ENCODE results near the gene PRR9. TPM values are rescaled to one million over a fixed set of nuclear protein-coding genes. Genes with fewer than 3 reads are reported as not detected.
"Not testable (repeated sequence)": the region's sequence is repeated elsewhere in the genome, so short reads cannot be mapped to it uniquely, and the experiment has no call there.

Gene PRR9
- not detected for total RNA-seq

DNA sequence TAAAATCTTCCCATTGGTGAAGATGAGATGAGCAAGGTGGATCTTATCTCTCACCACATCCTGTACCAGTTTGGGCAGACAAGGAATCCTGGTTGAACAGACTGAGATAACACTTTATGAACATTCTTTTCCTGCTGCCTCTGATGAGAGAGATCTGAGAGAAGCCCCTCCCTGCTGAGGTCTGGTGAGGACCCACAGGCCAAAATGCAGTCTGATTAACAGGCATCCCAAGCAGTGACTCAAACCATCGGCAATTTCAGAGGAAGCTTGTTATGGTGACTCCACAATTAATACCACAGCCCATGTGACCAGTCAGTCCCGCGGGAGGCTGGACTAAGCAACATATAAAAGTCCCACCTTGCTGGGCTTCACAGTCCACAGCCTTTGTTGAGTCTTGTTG, at the start of gene PRR9:
Gene PRR9, plus strand, starts transcription at position 373 of the 400 bp plus-strand sequence. CDS start 561 bp downstream, outside the sequence.
- H3K9me3 ChIP-seq, result no peaks in the 10 kb centered on the region
- H3K4me1 ChIP-seq, result no peaks in the 10 kb centered on the region
- no peak for DNase-seq
- H3K9ac ChIP-seq (ENCODE audit: low read depth in 2 of 2, low read length in 2 of 2), result no peak within 1 kb of the TSS
- no peak within 1 kb of the TSS for H3K27ac ChIP-seq
- H3K36me3 ChIP-seq, result no peaks in the 10 kb centered on the region
- no peak within 1 kb of the TSS for H3K4me3 ChIP-seq
- intact Hi-C loops (cut with DNase I), result no loop called here
- TF ChIP-seq, protein P1, sequence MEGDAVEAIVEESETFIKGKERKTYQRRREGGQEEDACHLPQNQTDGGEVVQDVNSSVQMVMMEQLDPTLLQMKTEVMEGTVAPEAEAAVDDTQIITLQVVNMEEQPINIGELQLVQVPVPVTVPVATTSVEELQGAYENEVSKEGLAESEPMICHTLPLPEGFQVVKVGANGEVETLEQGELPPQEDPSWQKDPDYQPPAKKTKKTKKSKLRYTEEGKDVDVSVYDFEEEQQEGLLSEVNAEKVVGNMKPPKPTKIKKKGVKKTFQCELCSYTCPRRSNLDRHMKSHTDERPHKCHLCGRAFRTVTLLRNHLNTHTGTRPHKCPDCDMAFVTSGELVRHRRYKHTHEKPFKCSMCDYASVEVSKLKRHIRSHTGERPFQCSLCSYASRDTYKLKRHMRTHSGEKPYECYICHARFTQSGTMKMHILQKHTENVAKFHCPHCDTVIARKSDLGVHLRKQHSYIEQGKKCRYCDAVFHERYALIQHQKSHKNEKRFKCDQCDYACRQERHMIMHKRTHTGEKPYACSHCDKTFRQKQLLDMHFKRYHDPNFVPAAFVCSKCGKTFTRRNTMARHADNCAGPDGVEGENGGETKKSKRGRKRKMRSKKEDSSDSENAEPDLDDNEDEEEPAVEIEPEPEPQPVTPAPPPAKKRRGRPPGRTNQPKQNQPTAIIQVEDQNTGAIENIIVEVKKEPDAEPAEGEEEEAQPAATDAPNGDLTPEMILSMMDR (IDR thresholded peaks at IDR 0.05), result no peak
- no peaks in the 10 kb centered on the region for H3K27me3 ChIP-seq

- intact Hi-C loops (cut with DNase I), result no loop called here
- H3K36me3 ChIP-seq, result no peaks in the 10 kb centered on the region
- TF ChIP-seq, protein P1 (IDR thresholded peaks at IDR 0.05), result no peak
- H3K4me3 ChIP-seq, result no peak overlapping the region
- H3K9ac ChIP-seq (ENCODE audit: low read depth in 2 of 2, low read length in 2 of 2), result no peak overlapping the region
- H3K9me3 ChIP-seq, result no peaks in the 10 kb centered on the region
- H3K27me3 ChIP-seq, result no peaks in the 10 kb centered on the region
- no peak for DNase-seq
- H3K27ac ChIP-seq, result no peak overlapping the region
- no peaks in the 10 kb centered on the region for H3K4me1 ChIP-seq
Measured at GRCh38 chr1:153168686-153169085, 48.7 kb upstream of the PRR9 start.

DNA sequence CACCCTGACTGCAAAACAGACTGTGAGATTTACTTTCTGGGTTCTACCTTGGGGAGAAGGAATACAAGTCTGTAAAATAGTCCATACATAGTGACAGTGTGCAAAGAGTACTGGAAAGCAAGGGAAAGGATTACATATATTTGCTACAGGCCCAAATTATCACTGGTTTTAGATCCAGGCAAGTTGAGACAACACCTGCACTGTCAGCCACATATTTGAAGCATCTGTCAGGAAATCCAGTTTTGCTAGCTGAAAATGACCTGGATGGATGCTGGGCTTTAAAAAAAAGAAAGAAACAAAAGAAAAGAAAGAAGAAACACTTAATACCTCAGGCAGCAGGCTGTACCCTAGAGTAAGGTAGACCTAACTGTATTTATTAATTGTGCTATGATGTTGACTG, 42.8 kb upstream of the PRR9 start:
- Histone ChIP-seq H3K27ac (no peak overlapping the region), H3K9ac (ENCODE audit: low read depth in 2 of 2, low read length in 2 of 2) (no peak overlapping the region)
- no peak for DNase-seq

GRCh38 chr1:153178922-153179321, 38.5 kb upstream of the PRR9 start:
- H3K27ac ChIP-seq, result no peak overlapping the region
- TF ChIP-seq, protein P1 (IDR thresholded peaks at IDR 0.05), result no peak
- DNase-seq, result no peak
- H3K36me3 ChIP-seq, result no peaks in the 10 kb centered on the region
- H3K9me3 ChIP-seq, result no peaks in the 10 kb centered on the region
- H3K27me3 ChIP-seq, result no peaks in the 10 kb centered on the region
- H3K9ac ChIP-seq (ENCODE audit: low read depth in 2 of 2, low read length in 2 of 2), result no peak overlapping the region
- H3K4me1 ChIP-seq, result no peaks in the 10 kb centered on the region
- intact Hi-C loops (cut with DNase I), result no loop called here
- no peak overlapping the region for H3K4me3 ChIP-seq

More for the DNA sequence above, 42.8 kb upstream of the PRR9 start:
- intact Hi-C loops (cut with DNase I), result no loop called here
- TF ChIP-seq, protein P1 (IDR thresholded peaks at IDR 0.05), result no peak
- Histone ChIP-seq H3K4me1 (no peaks in the 10 kb centered on the region), H3K4me3 (no peak overlapping the region), H3K9me3 (no peaks in the 10 kb centered on the region), H3K27me3 (no peaks in the 10 kb centered on the region), H3K36me3 (no peaks in the 10 kb centered on the region)

DNA sequence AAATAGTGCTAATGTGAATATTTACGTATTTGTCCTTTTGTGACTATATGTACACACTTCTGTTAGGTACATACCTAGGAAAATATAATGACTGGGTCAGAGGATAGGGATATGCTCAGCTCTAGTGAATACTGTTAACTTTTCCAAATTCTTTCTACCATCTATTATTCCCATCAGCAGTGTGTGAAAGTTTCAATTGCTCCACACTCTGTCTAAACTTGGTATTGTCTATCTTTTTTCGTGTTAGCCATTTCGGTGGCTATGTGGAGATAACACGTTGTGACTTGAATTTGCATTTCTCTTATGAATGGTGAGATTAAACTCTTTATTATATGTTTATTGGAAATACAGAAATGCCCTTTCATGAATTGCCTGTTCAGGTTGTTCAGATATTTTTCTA, 36.8 kb upstream of the PRR9 start:
- Histone ChIP-seq H3K4me1 (no peaks in the 10 kb centered on the region), H3K27me3 (no peaks in the 10 kb centered on the region), H3K9ac (ENCODE audit: low read depth in 2 of 2, low read length in 2 of 2) (no peak overlapping the region), H3K4me3 (no peak overlapping the region), H3K27ac (no peak overlapping the region), H3K36me3 (no peaks in the 10 kb centered on the region), H3K9me3 (no peaks in the 10 kb centered on the region)
- TF ChIP-seq, protein P1 (IDR thresholded peaks at IDR 0.05), result no peak
- no peak for DNase-seq
- intact Hi-C loops (cut with DNase I), result no loop called here

GRCh38 chr1:153188301-153188700, 29.1 kb upstream of the PRR9 start:
- H3K27me3 ChIP-seq; DNase-seq; H3K9me3 ChIP-seq; intact Hi-C loops (cut with DNase I); H3K36me3 ChIP-seq; H3K4me1 ChIP-seq; H3K9ac ChIP-seq (ENCODE audit: low read depth in 2 of 2, low read length in 2 of 2); H3K4me3 ChIP-seq; H3K27ac ChIP-seq: not testable (repeated sequence)

Measured in colonic mucosa (tissue), 4 donors.